H4 (cell line): Measurements from ENCODE around the gene DNAJC4. TPM values are rescaled to one million over a fixed set of nuclear protein-coding genes. Genes with fewer than 3 reads are reported as not detected.

Source experiments
- DNase-seq: peaks from one replicate; pipeline ENCODE4 v3.0.0-alpha.2; 2015; ENCODE audit warnings: low spot score
- total RNA-seq: library from RNA; depleted of rRNA; stranded (reverse); fragments of >200 nt; shearing (Covaris generic); gene quantifications from 2 replicates; pipeline ENCODE4 v1.2.3, GENCODE V29; 2014; rRNA removed

Gene DNAJC4
- total RNA-seq, 1 experiment from 2014 or later = 2.5 TPM

- DNase-seq = peak; percentile 49
Observed at GRCh38 chr11:64276653-64277431, 46.5 kb downstream of the DNAJC4 start.

- no peak for DNase-seq
Observed at GRCh38 chr11:64278576-64279190, 48.3 kb downstream of the DNAJC4 start.

- DNase-seq = no peak
Observed at GRCh38 chr11:64281957-64282770, 51.8 kb downstream of the DNAJC4 start.

GRCh38 chr11:64283092-64283491 is 52.7 kb downstream of the DNAJC4 start:
- no peak for DNase-seq

Other genes with a start within 250 kb of the DNAJC4 start
- 48.9 and 69.0 TPM in 2 replicates for gene OTUB1, start 244.1 kb upstream of the DNAJC4 start, total RNA-seq
- gene FLRT1, start 194.6 kb upstream of the DNAJC4 start, total RNA-seq = 0.80 and 1.4 TPM in 2 replicates
- gene MACROD1, start 64.4 kb upstream of the DNAJC4 start, total RNA-seq = 4.7 and 5.1 TPM in 2 replicates
- 258 and 296 TPM in 2 replicates for gene STIP1, start 44.4 kb upstream of the DNAJC4 start, total RNA-seq
- gene FERMT3, start 23.8 kb upstream of the DNAJC4 start, total RNA-seq = not detected in 2 replicates
- 56.1 and 62.3 TPM in 2 replicates for gene TRPT1, start 4.4 kb upstream of the DNAJC4 start, total RNA-seq
- 39.6 and 47.9 TPM in 2 replicates for gene NUDT22, start 4.3 kb upstream of the DNAJC4 start, total RNA-seq
- gene VEGFB, start 4.0 kb downstream of the DNAJC4 start, total RNA-seq = 28.8 and 51.6 TPM in 2 replicates
- gene FKBP2, start 10.5 kb downstream of the DNAJC4 start, total RNA-seq = 65.7 and 97.7 TPM in 2 replicates
- gene PPP1R14B, start 16.4 kb downstream of the DNAJC4 start, total RNA-seq = 242 and 321 TPM in 2 replicates
- gene PLCB3, start 21.0 kb downstream of the DNAJC4 start, total RNA-seq = 10.8 and 12.6 TPM in 2 replicates
- gene BAD, start 54.1 kb downstream of the DNAJC4 start, total RNA-seq = 86.4 and 90.5 TPM in 2 replicates
- 20.9 and 23.7 TPM in 2 replicates for gene GPR137, start 55.3 kb downstream of the DNAJC4 start, total RNA-seq
- gene KCNK4, start 60.8 kb downstream of the DNAJC4 start, total RNA-seq = not detected in 2 replicates
- gene CATSPERZ, start 69.8 kb downstream of the DNAJC4 start, total RNA-seq = not detected in 2 replicates
- 16.2 and 28.2 TPM in 2 replicates for gene ESRRA, start 75.0 kb downstream of the DNAJC4 start, total RNA-seq
- gene TRMT112, start 87.0 kb downstream of the DNAJC4 start, total RNA-seq = 511 and 714 TPM in 2 replicates
- 186 and 206 TPM in 2 replicates for gene PRDX5, start 87.6 kb downstream of the DNAJC4 start, total RNA-seq
- gene CCDC88B, start 109.7 kb downstream of the DNAJC4 start, total RNA-seq = 1.2 and 1.8 TPM in 2 replicates
- 20.4 and 33.2 TPM in 2 replicates for gene RPS6KA4, start 128.6 kb downstream of the DNAJC4 start, total RNA-seq